ENCODE results near the gene PDE6C.

GRCh38 chr10:93629647-93630305, 17.4 kb downstream of the PDE6C start:
- TF ChIP-seq CTCF (IDR thresholded peaks at IDR 0.05) = no peak
- TF ChIP-seq, protein P1, sequence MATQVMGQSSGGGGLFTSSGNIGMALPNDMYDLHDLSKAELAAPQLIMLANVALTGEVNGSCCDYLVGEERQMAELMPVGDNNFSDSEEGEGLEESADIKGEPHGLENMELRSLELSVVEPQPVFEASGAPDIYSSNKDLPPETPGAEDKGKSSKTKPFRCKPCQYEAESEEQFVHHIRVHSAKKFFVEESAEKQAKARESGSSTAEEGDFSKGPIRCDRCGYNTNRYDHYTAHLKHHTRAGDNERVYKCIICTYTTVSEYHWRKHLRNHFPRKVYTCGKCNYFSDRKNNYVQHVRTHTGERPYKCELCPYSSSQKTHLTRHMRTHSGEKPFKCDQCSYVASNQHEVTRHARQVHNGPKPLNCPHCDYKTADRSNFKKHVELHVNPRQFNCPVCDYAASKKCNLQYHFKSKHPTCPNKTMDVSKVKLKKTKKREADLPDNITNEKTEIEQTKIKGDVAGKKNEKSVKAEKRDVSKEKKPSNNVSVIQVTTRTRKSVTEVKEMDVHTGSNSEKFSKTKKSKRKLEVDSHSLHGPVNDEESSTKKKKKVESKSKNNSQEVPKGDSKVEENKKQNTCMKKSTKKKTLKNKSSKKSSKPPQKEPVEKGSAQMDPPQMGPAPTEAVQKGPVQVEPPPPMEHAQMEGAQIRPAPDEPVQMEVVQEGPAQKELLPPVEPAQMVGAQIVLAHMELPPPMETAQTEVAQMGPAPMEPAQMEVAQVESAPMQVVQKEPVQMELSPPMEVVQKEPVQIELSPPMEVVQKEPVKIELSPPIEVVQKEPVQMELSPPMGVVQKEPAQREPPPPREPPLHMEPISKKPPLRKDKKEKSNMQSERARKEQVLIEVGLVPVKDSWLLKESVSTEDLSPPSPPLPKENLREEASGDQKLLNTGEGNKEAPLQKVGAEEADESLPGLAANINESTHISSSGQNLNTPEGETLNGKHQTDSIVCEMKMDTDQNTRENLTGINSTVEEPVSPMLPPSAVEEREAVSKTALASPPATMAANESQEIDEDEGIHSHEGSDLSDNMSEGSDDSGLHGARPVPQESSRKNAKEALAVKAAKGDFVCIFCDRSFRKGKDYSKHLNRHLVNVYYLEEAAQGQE (IDR thresholded peaks at IDR 0.05; ENCODE audit: insufficient read depth in 1 of 2, low read depth in 2 of 2, low read length in 1 of 2) = no peak

All from Panc1 (cell line).